ENCODE results near the gene PLA2G4D. TPM values are rescaled to one million over a fixed set of nuclear protein-coding genes. Genes with fewer than 3 reads are reported as not detected.

The PLA2G4D gene
- total RNA-seq, 1 donor from 2014 or later, result 0.48 TPM

DNA sequence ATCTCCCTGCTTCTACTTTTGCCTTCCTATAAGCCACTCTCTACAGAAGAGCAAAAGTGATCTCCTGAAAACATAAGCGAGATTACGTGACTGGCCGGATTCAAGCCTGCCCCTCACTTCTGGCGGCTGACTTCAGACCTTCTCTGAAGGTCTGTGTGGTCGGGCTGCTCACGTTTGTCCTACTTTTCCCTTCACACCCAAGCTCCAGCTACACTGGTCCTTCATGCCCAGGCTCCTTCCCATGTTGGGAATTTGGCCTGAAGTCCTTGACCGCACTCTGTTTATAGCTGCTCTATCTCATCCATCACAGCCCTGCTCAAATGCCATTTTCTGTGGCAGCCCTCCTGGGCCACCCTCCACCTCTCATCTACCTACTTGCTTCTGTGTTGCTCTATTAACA is 66.8 kb downstream of the PLA2G4D start:
- DNase-seq (ENCODE audit: low spot score), result no peak

- DNase-seq (ENCODE audit: low spot score), result no peak
Measured at GRCh38 chr15:42024303-42024702, 70.1 kb downstream of the PLA2G4D start.

DNA sequence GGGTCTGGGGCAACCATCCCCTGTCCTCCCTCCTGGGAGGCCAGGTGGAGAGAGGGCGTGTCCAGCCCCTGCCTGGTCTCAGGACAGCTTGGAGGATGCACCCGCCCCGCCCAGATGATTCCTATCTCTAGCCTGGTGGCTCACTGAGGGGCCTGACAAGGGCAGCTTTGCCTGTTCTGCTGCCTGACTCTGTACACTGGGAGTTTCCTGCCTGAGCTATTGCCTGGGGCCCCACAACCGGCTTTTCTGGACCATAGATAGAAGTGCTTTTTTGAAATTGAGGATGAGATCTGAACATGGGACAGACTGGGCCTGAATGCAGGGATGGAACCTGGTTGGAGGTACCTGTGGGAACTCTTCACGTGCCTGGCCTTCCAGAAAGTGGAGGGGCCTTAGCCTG is 72.8 kb downstream of the PLA2G4D start:
- DNase-seq (ENCODE audit: low spot score), result peak; percentile 23

- DNase-seq (ENCODE audit: low spot score), result no peak
Measured at GRCh38 chr15:42020713-42021273, 73.6 kb downstream of the PLA2G4D start, which contains the start of gene PLA2G4E. Gene PLA2G4E (minus strand): TSS chr15:42021042. CDS start chr15:42021030, 12 bp downstream.

DNA sequence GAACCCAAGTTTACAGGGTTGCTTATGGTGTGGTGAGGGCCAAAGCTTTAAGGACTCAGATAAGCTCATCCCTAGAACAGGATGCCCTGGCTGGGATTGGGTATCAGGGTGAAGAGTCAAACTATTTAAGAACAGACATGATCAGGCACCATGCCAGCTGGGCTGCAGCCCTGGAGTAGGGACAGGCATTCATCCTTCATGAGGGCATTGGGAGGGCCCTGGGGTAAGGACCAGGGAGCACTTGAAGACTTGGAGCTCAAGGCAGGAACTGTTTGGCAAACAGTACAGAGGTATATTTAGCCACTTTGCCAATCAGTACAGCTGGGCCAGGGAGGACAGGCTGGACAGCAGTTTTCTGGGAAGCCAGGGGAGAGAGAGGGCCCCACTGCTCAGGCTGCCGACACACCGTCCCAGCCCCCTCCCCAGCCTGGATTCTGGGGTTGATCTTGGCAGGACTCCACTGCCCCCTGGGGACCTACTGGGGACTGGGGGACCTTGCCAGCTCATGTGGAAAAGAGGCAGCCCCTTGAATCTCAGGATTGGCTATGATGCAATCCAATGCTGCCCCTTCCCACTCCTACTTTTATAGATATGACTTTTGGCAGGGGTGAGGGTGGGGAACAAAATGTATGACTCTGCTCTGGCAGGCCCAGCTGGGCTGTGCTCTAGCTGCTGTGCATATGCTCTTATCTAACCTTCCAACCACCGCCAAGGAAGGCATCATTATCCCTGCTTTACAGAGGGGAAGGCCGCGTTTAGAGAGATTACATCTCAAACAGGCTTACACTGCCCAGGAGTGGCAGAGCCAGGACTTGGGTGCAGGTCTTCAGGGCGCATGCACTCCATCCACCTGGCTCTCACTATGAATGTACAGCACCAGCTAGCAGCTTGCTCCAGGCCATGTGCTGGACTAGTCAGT is 75.8 kb downstream of the PLA2G4D start:
- DNase-seq (ENCODE audit: low spot score), result peak; percentile 75

Other genes starting within 250 kb of the PLA2G4D start
- 2.2 TPM for gene SPTBN5, start 200.5 kb downstream of the PLA2G4D start, total RNA-seq (ENCODE audit: insufficient read depth, low replicate concordance)
- gene EHD4, start 122.0 kb downstream of the PLA2G4D start, total RNA-seq (ENCODE audit: insufficient read depth, low replicate concordance), result 15.4 TPM
- 0.72 TPM for gene PLA2G4E, start 73.5 kb downstream of the PLA2G4D start, total RNA-seq (ENCODE audit: insufficient read depth, low replicate concordance)
- 3.1 TPM for gene PLA2G4F, start 62.1 kb upstream of the PLA2G4D start, total RNA-seq (ENCODE audit: insufficient read depth, low replicate concordance)
- gene VPS39, start 113.7 kb upstream of the PLA2G4D start, total RNA-seq (ENCODE audit: insufficient read depth, low replicate concordance), result 49.1 TPM
- gene GANC, start 178.6 kb upstream of the PLA2G4D start, total RNA-seq (ENCODE audit: insufficient read depth, low replicate concordance), result 43.3 TPM
- 57.3 TPM for gene TMEM87A, start 178.9 kb upstream of the PLA2G4D start, total RNA-seq (ENCODE audit: insufficient read depth, low replicate concordance)

All from umbilical cord (tissue), 2 donors.